ENCODE measurements around the gene ZGLP1.
A peak's percentile ranks its signal among the peaks of the same experiment; 100 is the strongest.
"Not testable (repeated sequence)": the region's sequence is repeated elsewhere in the genome, so short reads cannot be mapped to it uniquely, and the experiment has no call there.

ZGLP1 gene

DNA sequence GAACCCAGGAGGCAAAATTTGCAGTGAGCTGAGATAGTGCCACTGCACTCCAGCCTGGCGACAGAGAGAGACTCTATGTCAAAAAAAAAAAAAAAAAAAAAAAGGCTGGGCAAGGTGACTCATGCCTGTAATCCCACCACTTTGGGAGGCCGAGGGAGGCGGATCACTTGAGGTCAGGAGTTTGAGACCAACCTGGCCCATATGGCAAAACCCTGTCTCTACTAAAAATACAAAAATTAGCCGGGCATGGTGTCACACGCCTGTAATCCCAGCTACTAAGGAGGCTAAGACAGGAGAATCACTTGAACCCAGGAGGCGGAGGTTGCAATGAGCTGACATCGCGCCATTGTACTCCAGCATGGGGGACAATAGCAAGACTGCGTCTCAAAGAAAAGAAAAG, 27.1 kb upstream of the ZGLP1 start:
- not testable (repeated sequence) for H3K36me3 ChIP-seq (ENCODE audit: insufficient read depth, low read length); H3K4me1 ChIP-seq (ENCODE audit: control insufficient read depth, insufficient read depth, low read length, unreplicated experiment); H3K27ac ChIP-seq (ENCODE audit: low read depth, low read length); H2AFZ ChIP-seq (ENCODE audit: low read length, unreplicated experiment); H3K4me3 ChIP-seq (ENCODE audit: low read depth, low read length); H3K27me3 ChIP-seq (ENCODE audit: insufficient read depth, low read length)
- H3K79me2 ChIP-seq (ENCODE audit: control insufficient read depth, insufficient read depth, low read length, unreplicated experiment): peaks cover 11% of the 10 kb centered on the region

DNA sequence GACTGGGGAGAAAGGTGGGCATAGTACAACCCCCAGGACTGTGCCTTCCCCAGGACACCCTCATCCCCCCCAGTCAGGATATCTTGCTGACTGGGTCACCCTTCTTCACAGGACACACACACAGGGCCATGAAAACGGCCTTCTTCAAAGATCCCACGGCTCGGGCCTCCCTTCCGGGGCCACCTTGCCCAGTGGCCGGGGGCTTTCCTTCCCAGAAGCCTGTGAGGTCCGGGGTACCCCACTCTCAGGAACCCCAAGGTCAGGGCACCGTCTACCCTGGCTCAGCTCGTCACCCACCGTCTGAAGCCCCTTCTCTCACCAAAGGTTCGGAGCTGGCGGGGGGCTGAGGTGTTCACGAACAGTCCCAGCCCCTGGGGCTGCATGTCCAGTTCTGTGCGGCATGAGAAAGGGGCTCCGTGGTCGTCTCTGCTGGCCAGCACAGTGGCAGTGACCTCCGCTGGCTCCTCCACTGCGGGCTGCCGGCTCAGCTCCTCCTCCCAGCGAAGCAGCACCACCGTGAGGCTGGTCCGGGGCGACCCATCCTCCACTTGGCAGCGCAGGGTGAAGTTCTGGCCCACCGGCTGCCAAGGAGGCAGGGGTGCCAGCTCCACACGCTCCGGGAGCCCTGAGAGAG, 25.9 kb upstream of the ZGLP1 start:
- H2AFZ ChIP-seq (ENCODE audit: low read length, unreplicated experiment): no peak overlapping the region
- H3K27ac ChIP-seq (ENCODE audit: low read depth, low read length): no peak overlapping the region
- no peaks in the 10 kb centered on the region for H3K36me3 ChIP-seq (ENCODE audit: insufficient read depth, low read length)
- 0 out of 2 replicates have a peak overlapping the region, but pooled peaks have one; percentile 91 for H3K4me3 ChIP-seq (ENCODE audit: low read depth, low read length)
- H3K27me3 ChIP-seq (ENCODE audit: insufficient read depth, low read length): no peaks in the 10 kb centered on the region
- H3K4me1 ChIP-seq (ENCODE audit: control insufficient read depth, insufficient read depth, low read length, unreplicated experiment): no peaks in the 10 kb centered on the region
- peaks cover 18% of the 10 kb centered on the region for H3K79me2 ChIP-seq (ENCODE audit: control insufficient read depth, insufficient read depth, low read length, unreplicated experiment)

DNA sequence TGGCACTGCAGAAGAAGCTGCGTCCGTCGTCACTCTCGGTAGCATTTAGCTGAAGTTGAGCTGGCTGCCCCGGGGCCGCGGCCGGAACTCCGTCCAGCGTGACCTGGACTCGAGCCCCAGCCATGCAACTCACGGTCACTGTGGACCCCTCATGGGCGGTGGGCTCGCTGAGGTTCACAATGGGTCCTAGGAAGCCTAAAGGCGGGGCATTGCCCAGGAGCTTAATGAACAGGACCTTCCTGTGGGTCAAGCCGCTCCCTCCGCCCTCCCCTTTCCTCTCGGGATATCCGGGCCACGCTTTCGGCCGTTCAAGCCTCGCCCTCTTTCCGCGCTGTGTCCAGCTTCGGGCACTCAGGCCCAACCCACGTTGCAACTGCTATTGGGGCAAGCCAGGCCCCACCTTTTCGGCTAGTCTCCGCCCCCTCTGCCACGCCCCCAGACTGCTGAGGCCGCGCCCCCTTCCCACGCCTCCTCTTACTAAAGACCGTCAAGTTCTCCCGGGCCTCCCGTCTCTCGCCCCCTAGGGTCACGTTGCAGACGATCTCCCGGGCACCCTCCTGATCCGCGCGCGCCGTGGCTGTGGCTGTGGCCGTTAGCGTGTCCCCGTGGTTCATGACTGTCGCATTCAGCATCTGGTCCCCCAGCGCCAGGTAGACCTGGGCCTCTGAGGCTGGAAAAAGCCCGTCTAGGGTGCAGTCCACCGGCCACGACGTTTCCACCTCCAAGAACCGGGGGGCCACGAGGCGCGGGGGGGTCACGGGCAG, 25.2 kb upstream of the ZGLP1 start:
- Histone ChIP-seq H3K4me1 (ENCODE audit: control insufficient read depth, insufficient read depth, low read length, unreplicated experiment) (no peaks in the 10 kb centered on the region), H3K27me3 (ENCODE audit: insufficient read depth, low read length) (no peaks in the 10 kb centered on the region), H2AFZ (ENCODE audit: low read length, unreplicated experiment) (peak overlapping the region; percentile 43), H3K36me3 (ENCODE audit: insufficient read depth, low read length) (no peaks in the 10 kb centered on the region), H3K27ac (ENCODE audit: low read depth, low read length) (no peak overlapping the region), H3K79me2 (ENCODE audit: control insufficient read depth, insufficient read depth, low read length, unreplicated experiment) (peaks cover 23% of the 10 kb centered on the region), H3K4me3 (ENCODE audit: low read depth, low read length) (peak overlapping the region; percentile 91)

DNA sequence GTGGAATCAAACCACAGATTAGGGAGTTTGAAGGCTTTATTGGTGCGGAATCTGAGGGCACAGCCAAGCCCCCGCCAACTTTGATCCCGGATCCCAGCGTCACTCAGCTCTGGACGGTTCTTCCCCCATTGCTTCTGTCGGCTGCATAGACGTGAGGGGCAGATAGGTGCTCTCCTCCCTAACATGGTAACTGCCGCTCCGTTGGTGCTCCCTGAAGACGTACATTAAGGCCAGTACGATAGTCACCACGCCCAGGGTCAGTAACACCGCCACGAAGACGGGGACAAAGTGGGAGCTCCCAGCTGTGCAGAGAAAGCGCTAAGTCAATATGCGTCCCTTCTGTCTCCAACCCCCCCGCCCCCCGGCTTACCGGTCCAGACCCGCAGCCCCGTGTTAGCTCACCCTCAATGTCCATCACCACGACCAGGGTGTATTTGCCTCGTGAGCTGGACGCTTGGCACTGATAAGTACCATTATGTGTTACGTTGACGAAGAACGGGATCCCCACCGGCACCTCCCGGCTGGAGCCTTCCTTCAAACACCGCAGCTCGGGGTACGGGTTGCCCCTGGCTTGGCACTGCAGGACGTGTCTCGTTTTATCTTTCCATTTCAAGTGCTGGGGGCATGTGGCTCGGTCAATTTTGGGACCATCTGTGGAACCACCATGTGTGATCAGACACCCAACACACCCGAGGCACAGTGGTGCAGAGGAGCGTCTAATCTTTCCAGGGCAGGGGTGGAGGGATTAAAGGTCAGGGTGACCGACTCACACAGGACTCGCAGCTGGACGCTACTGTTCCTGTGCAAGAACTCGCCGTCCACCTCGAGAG, 24.4 kb upstream of the ZGLP1 start:
- Histone ChIP-seq H3K36me3 (ENCODE audit: insufficient read depth, low read length) (no peaks in the 10 kb centered on the region), H3K27ac (ENCODE audit: low read depth, low read length) (no peak overlapping the region), H3K4me3 (ENCODE audit: low read depth, low read length) (peak overlapping the region; percentile 91), H3K27me3 (ENCODE audit: insufficient read depth, low read length) (no peaks in the 10 kb centered on the region), H3K4me1 (ENCODE audit: control insufficient read depth, insufficient read depth, low read length, unreplicated experiment) (no peaks in the 10 kb centered on the region), H2AFZ (ENCODE audit: low read length, unreplicated experiment) (peak overlapping the region; percentile 43), H3K79me2 (ENCODE audit: control insufficient read depth, insufficient read depth, low read length, unreplicated experiment) (peaks cover 25% of the 10 kb centered on the region)

DNA sequence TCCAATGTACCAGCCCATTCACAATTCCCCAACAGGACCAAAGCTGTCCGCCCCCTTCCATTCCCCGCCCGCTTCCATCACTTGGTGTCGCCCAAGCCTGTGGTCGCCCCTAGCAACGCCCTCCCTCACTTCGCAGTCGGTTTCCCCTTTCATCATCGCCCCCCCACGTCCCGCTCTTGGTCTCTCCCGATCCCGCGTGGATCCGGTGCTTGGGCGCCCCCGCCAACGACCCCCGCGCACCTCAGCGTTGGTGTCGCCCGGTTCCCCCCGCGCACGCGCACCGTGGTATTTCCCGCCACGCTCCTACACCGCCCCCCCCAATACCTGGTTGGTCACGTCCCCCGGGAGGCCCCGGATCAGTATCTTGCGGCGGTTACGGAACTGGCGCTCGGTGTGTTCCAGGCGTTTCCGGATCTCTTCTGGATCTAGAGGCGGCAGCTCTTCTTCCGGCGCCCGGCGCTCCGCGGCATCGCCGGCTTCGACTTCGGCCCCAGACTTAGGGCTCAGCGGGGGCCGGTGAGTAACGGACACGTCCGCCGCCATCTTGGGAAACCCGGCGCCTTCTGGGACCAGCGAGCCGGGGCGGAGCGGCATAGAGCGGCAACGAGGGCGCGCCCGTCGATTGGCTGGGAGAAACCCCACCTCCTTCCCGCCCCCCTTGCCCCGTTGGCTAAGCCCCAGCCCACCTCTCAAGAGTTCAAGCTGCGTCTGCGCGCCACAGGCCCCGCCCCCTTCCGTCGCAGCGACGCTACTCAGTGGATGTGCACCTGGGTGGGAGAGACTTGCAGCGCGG, 23.5 kb upstream of the ZGLP1 start, which contains the start of gene RAVER1:
RAVER1 (minus strand) TSS at position 565 of the 793 bp plus-strand sequence; CDS start at position 543, 22 bp downstream.
- H2AFZ ChIP-seq (ENCODE audit: low read length, unreplicated experiment): peak within 1 kb of the TSS; percentile 71
- H3K36me3 ChIP-seq (ENCODE audit: insufficient read depth, low read length): no peaks in the 10 kb centered on the region
- no peaks in the 10 kb centered on the region for H3K27me3 ChIP-seq (ENCODE audit: insufficient read depth, low read length)
- H3K27ac ChIP-seq (ENCODE audit: low read depth, low read length): peak within 1 kb of the TSS; percentile 95
- H3K4me1 ChIP-seq (ENCODE audit: control insufficient read depth, insufficient read depth, low read length, unreplicated experiment): no peaks in the 10 kb centered on the region
- H3K79me2 ChIP-seq (ENCODE audit: control insufficient read depth, insufficient read depth, low read length, unreplicated experiment): peaks cover 26% of the 10 kb centered on the region
- H3K4me3 ChIP-seq (ENCODE audit: low read depth, low read length): peak within 1 kb of the TSS; percentile 91

DNA sequence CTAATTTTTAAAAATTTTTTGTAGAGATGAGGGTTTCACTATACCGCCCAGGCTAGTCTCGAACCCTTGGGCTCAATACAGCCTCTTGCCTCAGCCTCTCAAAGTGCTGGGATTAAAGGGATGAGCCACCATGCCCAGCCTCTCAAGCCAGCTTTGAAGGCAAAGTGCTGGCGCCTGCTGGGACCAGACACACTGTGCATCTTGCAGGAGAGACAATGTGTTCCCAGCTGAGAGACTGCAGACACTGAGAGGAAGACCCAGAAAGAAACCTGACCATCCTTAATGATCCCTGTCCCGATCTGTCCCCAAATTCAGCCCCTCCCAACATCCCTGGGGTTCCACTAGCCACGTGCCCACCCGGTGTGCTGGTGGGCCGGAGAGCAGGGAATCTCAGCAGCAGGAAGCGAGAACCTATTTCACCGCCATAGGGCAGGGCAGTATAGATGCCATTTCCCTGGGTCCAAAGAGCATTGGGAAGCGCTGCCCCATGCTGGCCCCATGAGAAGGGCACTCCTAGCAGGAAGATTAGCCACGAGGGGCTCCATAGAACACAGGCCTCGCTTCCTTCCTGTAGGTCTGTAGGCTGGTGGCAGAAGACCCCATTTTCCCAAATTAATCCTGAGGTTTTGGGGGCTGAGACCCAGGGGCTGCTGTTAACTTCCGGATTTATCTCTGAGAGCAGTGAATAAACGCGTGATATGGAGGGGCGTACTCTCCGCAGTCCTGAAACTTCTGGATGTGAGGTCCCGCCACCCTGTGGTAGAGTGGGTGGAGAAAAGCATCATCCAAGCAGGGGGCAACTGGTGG, 22.7 kb upstream of the ZGLP1 start:
- peaks cover 26% of the 10 kb centered on the region for H3K79me2 ChIP-seq (ENCODE audit: control insufficient read depth, insufficient read depth, low read length, unreplicated experiment)
- H3K36me3 ChIP-seq (ENCODE audit: insufficient read depth, low read length): no peaks in the 10 kb centered on the region
- H2AFZ ChIP-seq (ENCODE audit: low read length, unreplicated experiment): no peak overlapping the region
- H3K4me3 ChIP-seq (ENCODE audit: low read depth, low read length): peak overlapping the region; percentile 91
- H3K4me1 ChIP-seq (ENCODE audit: control insufficient read depth, insufficient read depth, low read length, unreplicated experiment): no peaks in the 10 kb centered on the region
- peak overlapping the region; percentile 95 for H3K27ac ChIP-seq (ENCODE audit: low read depth, low read length)
- H3K27me3 ChIP-seq (ENCODE audit: insufficient read depth, low read length): no peaks in the 10 kb centered on the region

DNA sequence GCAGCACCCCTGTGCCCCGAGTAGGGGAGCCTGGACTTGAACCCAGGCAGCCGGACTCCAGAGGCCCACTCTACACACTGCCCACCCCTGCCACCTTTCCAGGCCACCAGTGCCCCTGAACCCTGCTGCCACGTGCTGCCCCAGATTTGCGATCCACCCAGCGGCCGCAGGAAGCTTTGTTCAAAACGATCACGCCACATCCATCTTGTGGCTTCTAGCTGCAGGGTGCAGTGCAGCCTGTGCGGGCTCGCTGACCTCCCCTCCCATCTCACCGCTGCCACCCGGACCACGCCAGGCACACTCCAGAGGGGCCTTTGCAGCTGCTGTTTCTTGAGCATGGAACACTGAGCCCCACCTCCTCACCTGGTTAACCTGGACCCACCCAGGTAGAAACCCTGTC, 19.9 kb upstream of the ZGLP1 start:
- H3K27me3 ChIP-seq (ENCODE audit: insufficient read depth, low read length): no peaks in the 10 kb centered on the region
- H3K4me3 ChIP-seq (ENCODE audit: low read depth, low read length): no peak overlapping the region
- no peaks in the 10 kb centered on the region for H3K4me1 ChIP-seq (ENCODE audit: control insufficient read depth, insufficient read depth, low read length, unreplicated experiment)
- H2AFZ ChIP-seq (ENCODE audit: low read length, unreplicated experiment): no peak overlapping the region
- peaks cover 26% of the 10 kb centered on the region for H3K79me2 ChIP-seq (ENCODE audit: control insufficient read depth, insufficient read depth, low read length, unreplicated experiment)
- no peaks in the 10 kb centered on the region for H3K36me3 ChIP-seq (ENCODE audit: insufficient read depth, low read length)
- H3K27ac ChIP-seq (ENCODE audit: low read depth, low read length): no peak overlapping the region

DNA sequence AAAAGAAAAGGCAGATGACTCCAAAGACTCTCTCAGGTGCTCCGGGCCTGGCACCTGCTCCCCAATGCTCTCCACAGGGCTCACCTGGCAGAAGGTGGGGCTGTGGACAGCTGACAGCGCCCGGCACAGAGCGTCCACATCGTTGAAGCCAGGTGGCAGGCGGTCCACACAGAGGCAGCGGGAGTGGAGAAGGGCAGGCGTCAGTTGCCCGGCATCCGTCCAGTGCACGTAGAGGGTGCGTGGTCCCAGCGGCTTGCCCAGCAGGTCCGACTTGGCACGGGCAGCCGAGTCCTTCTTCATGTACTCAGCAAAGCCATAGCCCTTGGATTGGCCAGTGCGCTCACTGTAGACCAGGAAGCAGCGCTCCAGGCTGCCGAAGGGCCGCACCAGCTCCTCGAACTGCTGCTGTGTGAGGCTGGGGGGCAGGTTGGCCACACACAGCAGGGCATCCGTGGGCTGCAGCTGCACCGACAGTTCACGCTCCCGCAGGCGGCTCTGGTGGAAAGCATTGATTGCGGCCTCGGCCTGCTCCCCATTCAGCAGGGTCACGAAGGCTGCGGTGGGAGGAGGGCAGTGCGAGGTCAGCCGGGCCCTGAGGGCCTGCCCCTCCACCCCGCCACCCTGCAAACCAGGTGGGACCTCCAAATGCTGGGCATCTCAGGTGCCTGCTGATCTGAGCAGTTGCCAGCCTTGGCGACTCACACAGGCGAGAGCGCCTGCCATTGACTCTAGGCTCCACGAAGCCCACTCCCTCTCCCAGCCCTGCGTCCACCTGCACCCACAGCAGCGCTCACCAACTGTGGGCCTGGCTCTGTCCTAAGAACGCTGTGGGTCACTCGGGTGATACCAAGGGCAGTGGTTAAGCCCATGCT, 19.2 kb upstream of the ZGLP1 start:
- Histone ChIP-seq H3K36me3 (ENCODE audit: insufficient read depth, low read length) (no peaks in the 10 kb centered on the region), H3K27me3 (ENCODE audit: insufficient read depth, low read length) (no peaks in the 10 kb centered on the region), H2AFZ (ENCODE audit: low read length, unreplicated experiment) (no peak overlapping the region), H3K4me1 (ENCODE audit: control insufficient read depth, insufficient read depth, low read length, unreplicated experiment) (no peaks in the 10 kb centered on the region), H3K4me3 (ENCODE audit: low read depth, low read length) (no peak overlapping the region), H3K27ac (ENCODE audit: low read depth, low read length) (no peak overlapping the region), H3K79me2 (ENCODE audit: control insufficient read depth, insufficient read depth, low read length, unreplicated experiment) (peaks cover 26% of the 10 kb centered on the region)

DNA sequence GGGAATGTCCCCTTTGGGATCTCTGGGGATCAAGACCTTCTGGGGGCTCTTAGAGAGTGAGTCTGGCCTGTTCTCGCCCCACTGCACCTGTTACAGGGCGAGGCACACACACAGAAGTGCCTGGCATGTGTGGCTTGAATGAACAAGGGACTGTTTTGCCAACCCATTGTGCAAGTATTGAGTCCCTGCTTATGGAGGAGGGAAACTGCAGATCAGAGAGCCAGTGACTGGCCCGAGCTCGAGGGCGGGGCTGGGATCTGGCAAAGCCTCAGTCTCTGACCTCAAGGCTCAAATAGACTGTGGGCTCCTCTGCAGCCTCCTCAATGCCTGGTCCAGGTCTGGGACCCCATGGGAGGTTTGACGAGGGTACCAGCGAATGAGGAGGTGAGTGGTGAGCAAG, 18.2 kb upstream of the ZGLP1 start:
- no peak overlapping the region for H3K4me3 ChIP-seq (ENCODE audit: low read depth, low read length)
- no peaks in the 10 kb centered on the region for H3K4me1 ChIP-seq (ENCODE audit: control insufficient read depth, insufficient read depth, low read length, unreplicated experiment)
- H3K79me2 ChIP-seq (ENCODE audit: control insufficient read depth, insufficient read depth, low read length, unreplicated experiment): peaks cover 26% of the 10 kb centered on the region
- H3K36me3 ChIP-seq (ENCODE audit: insufficient read depth, low read length): no peaks in the 10 kb centered on the region
- H3K27ac ChIP-seq (ENCODE audit: low read depth, low read length): no peak overlapping the region
- no peaks in the 10 kb centered on the region for H3K27me3 ChIP-seq (ENCODE audit: insufficient read depth, low read length)
- no peak overlapping the region for H2AFZ ChIP-seq (ENCODE audit: low read length, unreplicated experiment)

Measured in ACC112 (cell line).